ENCODE data around the gene INSYN2A.

GRCh38 chr10:127175357-127176110 lies 20.9 kb downstream of the INSYN2A start:
- no peak for TF ChIP-seq RARB (CRISPR knock-in tag; IDR thresholded peaks at IDR 0.05)
- no peak for TF ChIP-seq CREB5 (CRISPR knock-in tag; IDR thresholded peaks at IDR 0.05; ENCODE audit: low read depth)
- no peak for TF ChIP-seq TOX (CRISPR knock-in tag; IDR thresholded peaks at IDR 0.05; ENCODE audit: borderline replicate concordance)
- no peak for TF ChIP-seq OSR1 (CRISPR knock-in tag; IDR thresholded peaks at IDR 0.05)
- no peak for TF ChIP-seq PATZ1 (CRISPR knock-in tag; IDR thresholded peaks at IDR 0.05; ENCODE audit: borderline replicate concordance)
- no peak for TF ChIP-seq CSRNP3 (CRISPR knock-in tag; IDR thresholded peaks at IDR 0.05)
- no peak for TF ChIP-seq ZFP30 (CRISPR knock-in tag; IDR thresholded peaks at IDR 0.05)
- TF ChIP-seq ZFP3 (CRISPR knock-in tag; IDR thresholded peaks at IDR 0.05): no peak
